Liver (tissue), 9 donors: Measurements from ENCODE around the gene KRTAP4-9. TPM values are rescaled to one million over a fixed set of nuclear protein-coding genes. Genes with fewer than 3 reads are reported as not detected.
"Not testable (repeated sequence)": the region's sequence is repeated elsewhere in the genome, so short reads cannot be mapped to it uniquely, and the experiment has no call there.

Experiments
- DNase-seq: peaks from one replicate; pipeline ENCODE4 v3.0.0-alpha.2; 2017; ENCODE audit warnings: low spot score
- H3K27ac ChIP-seq, 2 donors: one replicate each; pipeline ENCODE4 v1.7.0; 2013; ENCODE audit warnings: inconsistent platforms in 2 of 2, low read length in 2 of 2, control low read depth in 1 of 2, low read depth in 1 of 2, mild to moderate bottlenecking in 1 of 2
- H3K27me3 ChIP-seq, 4 donors: one replicate each; pipeline versions ENCODE4 v1.6.1 to v1.7.0; 2013; ENCODE audit warnings: low read length in 3 of 4, inconsistent platforms in 1 of 4, mild to moderate bottlenecking in 1 of 4, moderate library complexity in 1 of 4; ENCODE audit not compliant: control insufficient read depth in 4 of 4, insufficient read depth in 4 of 4
- H3K36me3 ChIP-seq, 4 donors: one replicate each; pipeline versions ENCODE4 v1.6.1 to v1.7.0; 2013; ENCODE audit warnings: low read length in 3 of 4, mild to moderate bottlenecking in 3 of 4, low read depth in 1 of 4, moderate library complexity in 1 of 4; ENCODE audit not compliant: control insufficient read depth in 4 of 4, insufficient read depth in 3 of 4
- H3K4me1 ChIP-seq, 4 donors: one replicate each; pipeline versions ENCODE4 v1.6.1 to v1.7.0; 2013; ENCODE audit warnings: low read length in 3 of 4, mild to moderate bottlenecking in 3 of 4, moderate library complexity in 1 of 4; ENCODE audit not compliant: control insufficient read depth in 4 of 4, insufficient read depth in 4 of 4
- H3K4me3 ChIP-seq, 3 donors: one replicate each; pipeline versions ENCODE4 v1.6.1 to v1.7.0; 2013; ENCODE audit warnings: low read length in 3 of 3, control low read depth in 1 of 3, low read depth in 1 of 3, mild to moderate bottlenecking in 1 of 3
- H3K9ac ChIP-seq, 2 donors: one replicate each; pipeline ENCODE4 v1.7.0; 2013; ENCODE audit warnings: low read length in 2 of 2, mild to moderate bottlenecking in 2 of 2, moderate library complexity in 2 of 2, control low read depth in 1 of 2, low read depth in 1 of 2
- H3K9me3 ChIP-seq, 4 donors: one replicate each; pipeline versions ENCODE4 v1.6.1 to v1.7.0; 2013; ENCODE audit warnings: low read length in 3 of 4; ENCODE audit not compliant: control insufficient read depth in 4 of 4
- EGR1 ChIP-seq, 2 donors: IDR thresholded peaks; 2 replicates each; pipeline ENCODE4 v1.6.1; 2016 to 2018; ENCODE audit warnings: antibody characterized with exemption in 2 of 2, low read depth in 2 of 2
- FOXA2 ChIP-seq: IDR thresholded peaks from 2 replicates; pipeline ENCODE4 v1.6.1; 2016; ENCODE audit warnings: antibody characterized with exemption
- GABPA ChIP-seq, 2 donors: IDR thresholded peaks in 1 of 2; conservative IDR thresholded peaks in 1 of 2; 2 replicates each; pipeline ENCODE4 v1.6.1; 2016; ENCODE audit warnings: antibody characterized with exemption in 2 of 2, mild to moderate bottlenecking in 1 of 2, moderate library complexity in 1 of 2
- HNF4A ChIP-seq, 2 donors: conservative IDR thresholded peaks; 2 replicates each; pipeline ENCODE4 v1.6.1; 2016; ENCODE audit warnings: antibody characterized with exemption in 2 of 2, mild to moderate bottlenecking in 2 of 2
- HNF4G ChIP-seq: IDR thresholded peaks from 2 replicates; pipeline ENCODE4 v1.6.1; 2016; ENCODE audit warnings: antibody characterized with exemption
- JUND ChIP-seq, 2 donors: IDR thresholded peaks; 2 replicates each; pipeline ENCODE4 v1.6.1; 2016; ENCODE audit warnings: antibody characterized with exemption in 2 of 2
- NR2F2 ChIP-seq: IDR thresholded peaks from 2 replicates; pipeline ENCODE4 v1.6.1; 2016; ENCODE audit warnings: antibody characterized with exemption
- RAD21 ChIP-seq, 2 donors: IDR thresholded peaks; 2 replicates each; pipeline ENCODE4 v1.6.1; 2016; ENCODE audit warnings: antibody characterized with exemption in 2 of 2, mild to moderate bottlenecking in 2 of 2
- YY1 ChIP-seq: IDR thresholded peaks from 2 replicates; pipeline ENCODE4 v1.6.1; 2016; ENCODE audit warnings: antibody characterized with exemption, mild to moderate bottlenecking
- WGBS: extraction: QIAGEN DNeasy Blood & Tissue Kit; methylation state at CpG from one replicate; pipeline ENCODE4 v1.1.7; 2013; 5-methylcytosine and 5-hydroxymethylcytosine counted together
- polyA plus RNA-seq, 2 donors: library from polyadenylated mRNA; stranded (reverse) in 1 of 2; unstranded in 1 of 2; fragments of 200-250 nt in 1 of 2; fragments of >200 nt in 1 of 2; fragmentation: Nextera tagmentation in 1 of 2; extraction: Ambion mirVana in 1 of 2; gene quantifications; one replicate each; pipeline versions ENCODE4 v1.2.1 to v1.2.3, GENCODE V29; 2013 to 2015
- total RNA-seq, 2 donors: library from RNA; depleted of rRNA; stranded (reverse); fragments of >200 nt; gene quantifications; one replicate each; pipeline ENCODE4 v1.2.3, GENCODE V29; 2014
- TF ChIP-seq, protein P1 (sequence below): IDR thresholded peaks from 2 replicates; pipeline ENCODE4 v1.6.1; 2016; ENCODE audit warnings: antibody characterized with exemption
- TF ChIP-seq, protein P2 (sequence below): IDR thresholded peaks from 2 replicates; pipeline ENCODE4 v1.6.1; 2016; ENCODE audit warnings: antibody characterized with exemption
- TF ChIP-seq, protein P3 (sequence below): IDR thresholded peaks from 2 replicates; pipeline ENCODE4 v1.6.1; 2016; ENCODE audit warnings: antibody characterized with exemption, mild to moderate bottlenecking
- donor health status: healthy.
- donor health status: healthy.
- donor health status: healthy.
- donor health status: healthy.
- donor health status: healthy.

Gene KRTAP4-9
- total and polyA plus RNA-seq, 4 donors = not detected

GRCh38 chr17:41107941-41108450 is 2.8 kb downstream of the KRTAP4-9 start:
- H3K36me3 ChIP-seq = no peaks in the 10 kb centered on the region
- no peak overlapping the region for H3K9ac ChIP-seq
- no peak overlapping the region for H3K27ac ChIP-seq
- TF ChIP-seq, protein P1, sequence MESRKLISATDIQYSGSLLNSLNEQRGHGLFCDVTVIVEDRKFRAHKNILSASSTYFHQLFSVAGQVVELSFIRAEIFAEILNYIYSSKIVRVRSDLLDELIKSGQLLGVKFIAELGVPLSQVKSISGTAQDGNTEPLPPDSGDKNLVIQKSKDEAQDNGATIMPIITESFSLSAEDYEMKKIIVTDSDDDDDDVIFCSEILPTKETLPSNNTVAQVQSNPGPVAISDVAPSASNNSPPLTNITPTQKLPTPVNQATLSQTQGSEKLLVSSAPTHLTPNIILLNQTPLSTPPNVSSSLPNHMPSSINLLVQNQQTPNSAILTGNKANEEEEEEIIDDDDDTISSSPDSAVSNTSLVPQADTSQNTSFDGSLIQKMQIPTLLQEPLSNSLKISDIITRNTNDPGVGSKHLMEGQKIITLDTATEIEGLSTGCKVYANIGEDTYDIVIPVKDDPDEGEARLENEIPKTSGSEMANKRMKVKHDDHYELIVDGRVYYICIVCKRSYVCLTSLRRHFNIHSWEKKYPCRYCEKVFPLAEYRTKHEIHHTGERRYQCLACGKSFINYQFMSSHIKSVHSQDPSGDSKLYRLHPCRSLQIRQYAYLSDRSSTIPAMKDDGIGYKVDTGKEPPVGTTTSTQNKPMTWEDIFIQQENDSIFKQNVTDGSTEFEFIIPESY = no peak
- TF ChIP-seq GABPA (IDR thresholded peaks at IDR 0.05 in 1 of 2, conservative IDR thresholded peaks at IDR 0.05 in 1 of 2) = no peak
- TF ChIP-seq NR2F2 = no peak
- 49% methylated on average over 1 of the region's 1 CpG for WGBS
- no peaks in the 10 kb centered on the region for H3K4me1 ChIP-seq
- no peaks in the 10 kb centered on the region for H3K27me3 ChIP-seq
- H3K4me3 ChIP-seq = no peak overlapping the region
- no peak for DNase-seq
- no peaks in the 10 kb centered on the region for H3K9me3 ChIP-seq

DNA sequence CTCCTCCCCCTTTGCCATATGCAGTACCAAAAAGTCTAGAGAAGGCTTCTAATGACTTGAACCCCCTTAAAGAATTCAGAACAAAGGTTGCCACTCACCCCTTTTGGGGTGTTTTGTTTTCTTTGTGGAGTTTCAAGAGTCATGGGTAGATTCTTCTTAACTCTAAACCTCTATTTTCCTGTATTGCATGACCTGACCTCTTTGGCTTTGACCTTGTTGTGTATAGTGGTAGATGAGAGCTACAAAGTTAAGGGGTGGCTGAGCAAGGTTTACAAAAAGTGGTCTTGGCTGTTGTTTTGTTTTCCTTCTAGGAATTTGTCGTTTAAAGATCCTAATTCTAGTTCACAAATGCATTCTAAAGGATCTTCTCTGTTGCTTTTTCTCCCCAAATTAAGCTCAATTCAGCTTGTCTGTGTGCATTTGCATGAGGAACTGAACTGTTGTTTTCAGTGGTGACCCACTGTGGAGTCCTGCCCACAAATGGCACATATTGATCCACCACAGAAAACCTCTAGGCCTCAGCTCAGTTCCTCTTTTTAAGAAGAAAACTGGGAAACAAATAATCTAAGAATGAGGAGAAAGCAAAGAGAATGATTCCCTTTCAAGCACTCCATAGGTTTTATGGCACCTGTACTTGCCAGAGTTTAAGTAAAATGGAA is 3.7 kb downstream of the KRTAP4-9 start:
- not testable (repeated sequence) for H3K27me3 ChIP-seq, H3K27ac ChIP-seq, H3K9ac ChIP-seq, H3K9me3 ChIP-seq, H3K4me3 ChIP-seq, H3K36me3 ChIP-seq, H3K4me1 ChIP-seq, DNase-seq
- WGBS = 4% methylated on average over 1 of the region's 1 CpG

DNA sequence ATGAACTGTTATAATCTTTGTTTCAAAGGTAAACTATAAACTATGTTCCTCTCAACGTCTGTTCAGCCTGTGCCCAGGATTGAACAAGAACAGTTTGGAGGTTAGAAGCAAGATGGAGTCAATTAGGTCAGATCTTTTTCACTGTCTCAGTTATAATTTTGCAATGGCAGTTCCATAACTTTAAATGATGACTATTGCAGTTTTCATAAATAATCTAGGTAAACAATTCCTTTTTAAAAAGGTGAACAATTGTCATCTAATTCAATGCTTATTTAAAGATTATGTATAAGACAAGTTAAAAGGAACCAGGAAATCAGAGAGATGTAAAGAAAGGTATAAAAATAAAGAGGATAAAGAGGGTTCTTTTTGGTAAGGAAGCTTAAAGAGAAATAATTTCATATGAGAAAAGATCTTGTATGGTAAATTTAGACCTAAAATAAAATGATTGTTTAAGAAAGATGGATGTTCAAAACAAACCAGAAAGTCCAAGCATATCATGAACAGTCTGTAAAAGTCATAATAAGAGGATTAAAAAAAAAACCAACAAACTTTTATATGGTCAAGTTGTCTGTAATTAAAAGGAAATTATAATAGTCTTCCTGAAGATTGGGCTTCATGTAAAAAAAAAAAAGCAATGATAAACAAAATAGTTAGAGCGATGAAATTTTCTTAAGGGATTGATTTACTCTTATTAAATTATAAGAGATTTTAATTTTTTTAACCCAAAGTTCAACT is 6.1 kb downstream of the KRTAP4-9 start:
- Histone ChIP-seq H3K27me3 (peaks cover 0 to 4% (median 0%) of the 10 kb centered on the region in 4 donors), H3K36me3 (no peaks in the 10 kb centered on the region), H3K9me3 (no peaks in the 10 kb centered on the region), H3K27ac (no peak overlapping the region), H3K9ac (no peak overlapping the region), H3K4me1 (no peaks in the 10 kb centered on the region), H3K4me3 (no peak overlapping the region)
- WGBS = 70% methylated on average over 2 of the region's 2 CpGs
- DNase-seq = no peak
- TF ChIP-seq, protein P2, sequence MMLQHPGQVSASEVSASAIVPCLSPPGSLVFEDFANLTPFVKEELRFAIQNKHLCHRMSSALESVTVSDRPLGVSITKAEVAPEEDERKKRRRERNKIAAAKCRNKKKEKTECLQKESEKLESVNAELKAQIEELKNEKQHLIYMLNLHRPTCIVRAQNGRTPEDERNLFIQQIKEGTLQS = no peak
- TF ChIP-seq FOXA2 (no peak), RAD21 (IDR thresholded peaks at IDR 0.05) (no peak), HNF4G (no peak), HNF4A (conservative IDR thresholded peaks at IDR 0.05) (no peak), YY1 (no peak), JUND (IDR thresholded peaks at IDR 0.05) (no peak), EGR1 (IDR thresholded peaks at IDR 0.05; ENCODE audit: low read depth in 2 of 2) (no peak)
- TF ChIP-seq, protein P3, sequence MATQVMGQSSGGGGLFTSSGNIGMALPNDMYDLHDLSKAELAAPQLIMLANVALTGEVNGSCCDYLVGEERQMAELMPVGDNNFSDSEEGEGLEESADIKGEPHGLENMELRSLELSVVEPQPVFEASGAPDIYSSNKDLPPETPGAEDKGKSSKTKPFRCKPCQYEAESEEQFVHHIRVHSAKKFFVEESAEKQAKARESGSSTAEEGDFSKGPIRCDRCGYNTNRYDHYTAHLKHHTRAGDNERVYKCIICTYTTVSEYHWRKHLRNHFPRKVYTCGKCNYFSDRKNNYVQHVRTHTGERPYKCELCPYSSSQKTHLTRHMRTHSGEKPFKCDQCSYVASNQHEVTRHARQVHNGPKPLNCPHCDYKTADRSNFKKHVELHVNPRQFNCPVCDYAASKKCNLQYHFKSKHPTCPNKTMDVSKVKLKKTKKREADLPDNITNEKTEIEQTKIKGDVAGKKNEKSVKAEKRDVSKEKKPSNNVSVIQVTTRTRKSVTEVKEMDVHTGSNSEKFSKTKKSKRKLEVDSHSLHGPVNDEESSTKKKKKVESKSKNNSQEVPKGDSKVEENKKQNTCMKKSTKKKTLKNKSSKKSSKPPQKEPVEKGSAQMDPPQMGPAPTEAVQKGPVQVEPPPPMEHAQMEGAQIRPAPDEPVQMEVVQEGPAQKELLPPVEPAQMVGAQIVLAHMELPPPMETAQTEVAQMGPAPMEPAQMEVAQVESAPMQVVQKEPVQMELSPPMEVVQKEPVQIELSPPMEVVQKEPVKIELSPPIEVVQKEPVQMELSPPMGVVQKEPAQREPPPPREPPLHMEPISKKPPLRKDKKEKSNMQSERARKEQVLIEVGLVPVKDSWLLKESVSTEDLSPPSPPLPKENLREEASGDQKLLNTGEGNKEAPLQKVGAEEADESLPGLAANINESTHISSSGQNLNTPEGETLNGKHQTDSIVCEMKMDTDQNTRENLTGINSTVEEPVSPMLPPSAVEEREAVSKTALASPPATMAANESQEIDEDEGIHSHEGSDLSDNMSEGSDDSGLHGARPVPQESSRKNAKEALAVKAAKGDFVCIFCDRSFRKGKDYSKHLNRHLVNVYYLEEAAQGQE = no peak
